NCI-H748 treated with DMSO at 0.1 percent for 48 hours (cell line): ENCODE data around the gene MLST8.

Source experiments
- DNase-seq: peaks from one replicate; lab custom pipeline; 2025; lab: John Stamatoyannopoulos, UW

Gene MLST8

GRCh38 chr16:2209258-2210008 lies 4.2 kb downstream of the MLST8 start:
- no peak for DNase-seq

GRCh38 chr16:2210009-2210332 lies 4.7 kb downstream of the MLST8 start:
- DNase-seq = no peak

GRCh38 chr16:2210386-2211365 lies 5.4 kb downstream of the MLST8 start, which contains the start of gene BRICD5:
TSS of gene BRICD5 (minus strand) at chr16:2210863. CDS start at chr16:2210833, 30 bp downstream.
- no peak for DNase-seq

- DNase-seq = no peak
Observed at GRCh38 chr16:2211923-2212347, 6.7 kb downstream of the MLST8 start.

- no peak for DNase-seq
Observed at GRCh38 chr16:2212362-2213324, 7.4 kb downstream of the MLST8 start.

GRCh38 chr16:2213817-2214718 lies 8.8 kb downstream of the MLST8 start:
- no peak for DNase-seq

GRCh38 chr16:2214719-2214968 lies 9.4 kb downstream of the MLST8 start, which contains the start of gene PGP:
TSS of gene PGP (minus strand) at chr16:2214840. CDS start at chr16:2214777, 63 bp downstream.
- no peak for DNase-seq

GRCh38 chr16:2216330-2216729 lies 11.1 kb downstream of the MLST8 start:
- no peak for DNase-seq

GRCh38 chr16:2223221-2223941 lies 18.1 kb downstream of the MLST8 start, which contains the start of gene E4F1:
TSS of gene E4F1 (plus strand) at chr16:2223591. CDS start at chr16:2223614, 23 bp downstream.
- peak; percentile 91 for DNase-seq

- DNase-seq = no peak
Observed at GRCh38 chr16:2223942-2224486, 18.8 kb downstream of the MLST8 start.

- DNase-seq = no peak
Observed at GRCh38 chr16:2226245-2226793, 21.1 kb downstream of the MLST8 start.

GRCh38 chr16:2226918-2227317 lies 21.7 kb downstream of the MLST8 start:
- DNase-seq = no peak

- DNase-seq = no peak
Observed at GRCh38 chr16:2228161-2228824, 23.0 kb downstream of the MLST8 start.

- DNase-seq = no peak
Observed at GRCh38 chr16:2229091-2229490, 23.8 kb downstream of the MLST8 start.

- no peak for DNase-seq
Observed at GRCh38 chr16:2229632-2230250, 24.5 kb downstream of the MLST8 start.

GRCh38 chr16:2230376-2230775 lies 25.1 kb downstream of the MLST8 start:
- no peak for DNase-seq

GRCh38 chr16:2231016-2231931 lies 26.0 kb downstream of the MLST8 start:
- no peak for DNase-seq
